ENCODE measurements around the gene DLG2. TPM values are rescaled to one million over a fixed set of nuclear protein-coding genes. Genes with fewer than 3 reads are reported as not detected.

Gene DLG2
- polyA plus RNA-seq, 3 donors = 0.24 to 0.39 TPM; not detected in 1

DNA sequence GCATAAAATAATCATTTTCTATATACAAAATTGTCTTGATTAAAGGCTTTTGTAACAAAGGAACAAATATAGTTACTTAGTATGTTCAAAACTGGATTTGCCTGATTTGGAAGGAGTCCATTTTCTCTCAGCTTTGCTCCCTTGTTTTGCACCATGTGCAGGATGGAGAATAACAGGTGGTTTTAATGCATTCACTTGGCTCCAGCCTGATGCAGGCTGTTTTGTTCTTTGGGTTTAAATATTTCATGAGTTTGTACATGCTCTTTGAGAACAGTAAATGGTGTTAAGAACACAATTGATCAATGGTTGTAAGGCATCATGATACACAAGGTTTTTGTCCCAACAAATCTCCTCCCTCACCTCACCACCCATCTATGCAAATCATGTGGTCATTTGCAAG lies 1454.1 kb downstream of the DLG2 start:
- no peak overlapping the region for H3K4me3 ChIP-seq (replicated peaks in 1 of 3; ENCODE audit: low read depth in 2 of 3, low read length in 3 of 3)
- TF ChIP-seq, protein P1, sequence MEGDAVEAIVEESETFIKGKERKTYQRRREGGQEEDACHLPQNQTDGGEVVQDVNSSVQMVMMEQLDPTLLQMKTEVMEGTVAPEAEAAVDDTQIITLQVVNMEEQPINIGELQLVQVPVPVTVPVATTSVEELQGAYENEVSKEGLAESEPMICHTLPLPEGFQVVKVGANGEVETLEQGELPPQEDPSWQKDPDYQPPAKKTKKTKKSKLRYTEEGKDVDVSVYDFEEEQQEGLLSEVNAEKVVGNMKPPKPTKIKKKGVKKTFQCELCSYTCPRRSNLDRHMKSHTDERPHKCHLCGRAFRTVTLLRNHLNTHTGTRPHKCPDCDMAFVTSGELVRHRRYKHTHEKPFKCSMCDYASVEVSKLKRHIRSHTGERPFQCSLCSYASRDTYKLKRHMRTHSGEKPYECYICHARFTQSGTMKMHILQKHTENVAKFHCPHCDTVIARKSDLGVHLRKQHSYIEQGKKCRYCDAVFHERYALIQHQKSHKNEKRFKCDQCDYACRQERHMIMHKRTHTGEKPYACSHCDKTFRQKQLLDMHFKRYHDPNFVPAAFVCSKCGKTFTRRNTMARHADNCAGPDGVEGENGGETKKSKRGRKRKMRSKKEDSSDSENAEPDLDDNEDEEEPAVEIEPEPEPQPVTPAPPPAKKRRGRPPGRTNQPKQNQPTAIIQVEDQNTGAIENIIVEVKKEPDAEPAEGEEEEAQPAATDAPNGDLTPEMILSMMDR (IDR thresholded peaks at IDR 0.05) = no peak
- DNase-seq = no peak
- no peaks in the 10 kb centered on the region for H3K4me1 Mint-ChIP-seq
- H3K4me3 Mint-ChIP-seq = no peak overlapping the region
- H4K20me1 ChIP-seq (ENCODE audit: insufficient read depth, low read length) = no peaks in the 10 kb centered on the region
- no peaks in the 10 kb centered on the region for H3K36me3 Mint-ChIP-seq
- H2AFZ ChIP-seq (ENCODE audit: insufficient read depth, low read depth, low read length, poor library complexity, severe bottlenecking) = no peak overlapping the region
- no peaks in the 10 kb centered on the region for H3K79me2 ChIP-seq (ENCODE audit: insufficient read depth, low read length)
- H3K9me3 Mint-ChIP-seq = peaks cover 0 to 3% (median 0%) of the 10 kb centered on the region in 7 donors
- H3K27me3 Mint-ChIP-seq (ENCODE audit: low read depth in 3 of 3) = peaks cover 0 to 1% (median 0%) of the 10 kb centered on the region in 3 donors
- H3K9me3 ChIP-seq (replicated peaks in 1 of 2; ENCODE audit: control insufficient read depth in 1 of 2, insufficient read depth in 1 of 2, low read length in 2 of 2) = no peaks in the 10 kb centered on the region
- no peak overlapping the region for H3K4me2 ChIP-seq (replicated peaks; ENCODE audit: extremely low read depth, low read length, poor library complexity, severe bottlenecking)
- H3K27me3 ChIP-seq (ENCODE audit: control insufficient read depth in 2 of 2, insufficient read depth in 2 of 2, low read length in 2 of 2) = no peaks in the 10 kb centered on the region
- no peak overlapping the region for H3K9ac ChIP-seq (ENCODE audit: insufficient read depth, low read length, poor library complexity, severe bottlenecking)
- no peaks in the 10 kb centered on the region for H3K4me1 ChIP-seq (ENCODE audit: control insufficient read depth in 1 of 2, insufficient read depth in 2 of 2, low read length in 2 of 2)
- H3K27ac Mint-ChIP-seq = no peak overlapping the region
- H3K36me3 ChIP-seq (replicated peaks in 1 of 2; ENCODE audit: control insufficient read depth in 1 of 2, insufficient read depth in 2 of 2, low read length in 2 of 2) = no peaks in the 10 kb centered on the region
- no peak overlapping the region for H3K27ac ChIP-seq (ENCODE audit: low read depth in 1 of 2, low read length in 2 of 2)
- intact Hi-C loops (cut with micrococcal nuclease) = no loop called here

DNA sequence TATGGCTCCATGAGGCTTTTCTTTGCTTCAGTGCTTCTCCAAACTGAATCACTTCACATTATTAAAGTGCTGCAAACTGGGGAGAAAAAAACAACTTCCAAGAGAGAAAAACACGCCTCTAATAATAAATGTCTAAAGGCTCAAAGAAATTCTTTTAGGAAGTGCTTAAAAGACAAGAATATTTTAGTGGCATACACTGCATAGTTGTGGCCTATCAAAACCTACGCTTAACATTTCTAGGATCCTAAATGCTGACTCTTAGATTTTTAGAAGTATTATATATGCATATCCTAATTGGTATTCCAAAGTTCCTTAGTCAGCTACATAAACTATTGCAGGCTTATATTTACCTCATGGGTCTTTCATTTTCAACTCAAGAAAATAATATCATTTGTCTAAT lies 1462.0 kb downstream of the DLG2 start:
- H3K27me3 ChIP-seq (ENCODE audit: control insufficient read depth in 2 of 2, insufficient read depth in 2 of 2, low read length in 2 of 2) = no peaks in the 10 kb centered on the region
- no peak overlapping the region for H3K4me3 ChIP-seq (replicated peaks in 1 of 3; ENCODE audit: low read depth in 2 of 3, low read length in 3 of 3)
- no peaks in the 10 kb centered on the region for H3K36me3 Mint-ChIP-seq
- no peaks in the 10 kb centered on the region for H3K79me2 ChIP-seq (ENCODE audit: insufficient read depth, low read length)
- TF ChIP-seq, protein P1 (IDR thresholded peaks at IDR 0.05) = no peak
- no peaks in the 10 kb centered on the region for H3K4me1 Mint-ChIP-seq
- no peaks in the 10 kb centered on the region for H3K9me3 ChIP-seq (replicated peaks in 1 of 2; ENCODE audit: control insufficient read depth in 1 of 2, insufficient read depth in 1 of 2, low read length in 2 of 2)
- no peak overlapping the region for H3K4me3 Mint-ChIP-seq
- DNase-seq = no peak
- no peak overlapping the region for H3K27ac Mint-ChIP-seq
- no peaks in the 10 kb centered on the region for H4K20me1 ChIP-seq (ENCODE audit: insufficient read depth, low read length)
- H3K27me3 Mint-ChIP-seq (ENCODE audit: low read depth in 3 of 3) = no peaks in the 10 kb centered on the region
- H3K36me3 ChIP-seq (replicated peaks in 1 of 2; ENCODE audit: control insufficient read depth in 1 of 2, insufficient read depth in 2 of 2, low read length in 2 of 2) = no peaks in the 10 kb centered on the region
- no peak overlapping the region for H3K9ac ChIP-seq (ENCODE audit: insufficient read depth, low read length, poor library complexity, severe bottlenecking)
- no peaks in the 10 kb centered on the region for H3K4me1 ChIP-seq (ENCODE audit: control insufficient read depth in 1 of 2, insufficient read depth in 2 of 2, low read length in 2 of 2)
- peaks cover 0 to 6% (median 2%) of the 10 kb centered on the region in 7 donors for H3K9me3 Mint-ChIP-seq
- no CpG with 5 or more reads among the region's 2 CpGs for WGBS (ENCODE audit: insufficient coverage)
- no peak overlapping the region for H3K27ac ChIP-seq (ENCODE audit: low read depth in 1 of 2, low read length in 2 of 2)
- intact Hi-C loops (cut with micrococcal nuclease) = no loop called here
- no peak overlapping the region for H2AFZ ChIP-seq (ENCODE audit: insufficient read depth, low read depth, low read length, poor library complexity, severe bottlenecking)
- no peak overlapping the region for H3K4me2 ChIP-seq (replicated peaks; ENCODE audit: extremely low read depth, low read length, poor library complexity, severe bottlenecking)

Data from CD14-positive monocyte (primary cell).